ENCODE results near the gene GLP2R.

The GLP2R gene

GRCh38 chr17:9801505-9801904 is 24.2 kb upstream of the GLP2R start:
- Histone ChIP-seq H3K4me3 (ENCODE audit: low read length) (no peak overlapping the region), H3K27me3 (ENCODE audit: control insufficient read depth, insufficient read depth, low read length) (no peaks in the 10 kb centered on the region), H3K27ac (ENCODE audit: low read depth, low read length) (no peak overlapping the region), H3K36me3 (ENCODE audit: control insufficient read depth, insufficient read depth, low read length) (no peaks in the 10 kb centered on the region), H3K4me1 (ENCODE audit: control insufficient read depth, insufficient read depth, low read length) (no peaks in the 10 kb centered on the region), H3K9ac (ENCODE audit: low read length) (no peak overlapping the region)

- no peak overlapping the region for H3K27ac ChIP-seq (ENCODE audit: low read depth, low read length)
- no peak overlapping the region for H3K4me3 ChIP-seq (ENCODE audit: low read length)
- H3K27me3 ChIP-seq (ENCODE audit: control insufficient read depth, insufficient read depth, low read length), result no peaks in the 10 kb centered on the region
- no peak overlapping the region for H3K9ac ChIP-seq (ENCODE audit: low read length)
- no peaks in the 10 kb centered on the region for H3K36me3 ChIP-seq (ENCODE audit: control insufficient read depth, insufficient read depth, low read length)
- H3K4me1 ChIP-seq (ENCODE audit: control insufficient read depth, insufficient read depth, low read length), result no peaks in the 10 kb centered on the region
These were observed 23.4 kb upstream of the GLP2R start for GRCh38 chr17:9802294-9802693.

- Histone ChIP-seq H3K27me3 (ENCODE audit: control insufficient read depth, insufficient read depth, low read length) (no peaks in the 10 kb centered on the region), H3K4me1 (ENCODE audit: control insufficient read depth, insufficient read depth, low read length) (no peaks in the 10 kb centered on the region), H3K36me3 (ENCODE audit: control insufficient read depth, insufficient read depth, low read length) (no peaks in the 10 kb centered on the region), H3K27ac (ENCODE audit: low read depth, low read length) (no peak overlapping the region), H3K4me3 (ENCODE audit: low read length) (no peak overlapping the region), H3K9ac (ENCODE audit: low read length) (no peak overlapping the region)
These were observed 23.0 kb upstream of the GLP2R start for GRCh38 chr17:9802697-9803096.

- Histone ChIP-seq H3K27ac (ENCODE audit: low read depth, low read length) (no peak overlapping the region), H3K4me3 (ENCODE audit: low read length) (no peak overlapping the region), H3K9ac (ENCODE audit: low read length) (no peak overlapping the region), H3K27me3 (ENCODE audit: control insufficient read depth, insufficient read depth, low read length) (no peaks in the 10 kb centered on the region), H3K36me3 (ENCODE audit: control insufficient read depth, insufficient read depth, low read length) (no peaks in the 10 kb centered on the region), H3K4me1 (ENCODE audit: control insufficient read depth, insufficient read depth, low read length) (no peaks in the 10 kb centered on the region)
These were observed 20.0 kb upstream of the GLP2R start for GRCh38 chr17:9805769-9806168.

- H3K36me3 ChIP-seq (ENCODE audit: control insufficient read depth, insufficient read depth, low read length), result no peaks in the 10 kb centered on the region
These were observed 19.0 kb upstream of the GLP2R start for GRCh38 chr17:9806699-9807098.

GRCh38 chr17:9809409-9809808 is 16.3 kb upstream of the GLP2R start:
- no peaks in the 10 kb centered on the region for H3K36me3 ChIP-seq (ENCODE audit: control insufficient read depth, insufficient read depth, low read length)
- no peak overlapping the region for H3K9ac ChIP-seq (ENCODE audit: low read length)
- no peak overlapping the region for H3K4me3 ChIP-seq (ENCODE audit: low read length)
- no peak overlapping the region for H3K27ac ChIP-seq (ENCODE audit: low read depth, low read length)
- no peaks in the 10 kb centered on the region for H3K4me1 ChIP-seq (ENCODE audit: control insufficient read depth, insufficient read depth, low read length)
- no peaks in the 10 kb centered on the region for H3K27me3 ChIP-seq (ENCODE audit: control insufficient read depth, insufficient read depth, low read length)

More at GRCh38 chr17:9806699-9807098, 19.0 kb upstream of the GLP2R start:
- Histone ChIP-seq H3K9ac (ENCODE audit: low read length) (no peak overlapping the region), H3K27me3 (ENCODE audit: control insufficient read depth, insufficient read depth, low read length) (no peaks in the 10 kb centered on the region), H3K4me3 (ENCODE audit: low read length) (no peak overlapping the region), H3K27ac (ENCODE audit: low read depth, low read length) (no peak overlapping the region), H3K4me1 (ENCODE audit: control insufficient read depth, insufficient read depth, low read length) (no peaks in the 10 kb centered on the region)

GRCh38 chr17:9810100-9810949 is 15.4 kb upstream of the GLP2R start:
- Histone ChIP-seq H3K27ac (ENCODE audit: low read depth, low read length) (no peak overlapping the region), H3K4me1 (ENCODE audit: control insufficient read depth, insufficient read depth, low read length) (no peaks in the 10 kb centered on the region), H3K27me3 (ENCODE audit: control insufficient read depth, insufficient read depth, low read length) (no peaks in the 10 kb centered on the region), H3K36me3 (ENCODE audit: control insufficient read depth, insufficient read depth, low read length) (no peaks in the 10 kb centered on the region), H3K4me3 (ENCODE audit: low read length) (no peak overlapping the region), H3K9ac (ENCODE audit: low read length) (no peak overlapping the region)

- no peak overlapping the region for H3K27ac ChIP-seq (ENCODE audit: low read depth, low read length)
- H3K27me3 ChIP-seq (ENCODE audit: control insufficient read depth, insufficient read depth, low read length), result no peaks in the 10 kb centered on the region
- H3K9ac ChIP-seq (ENCODE audit: low read length), result no peak overlapping the region
These were observed 14.6 kb upstream of the GLP2R start for GRCh38 chr17:9811086-9811485.

GRCh38 chr17:9811537-9811936 is 14.2 kb upstream of the GLP2R start:
- Histone ChIP-seq H3K27me3 (ENCODE audit: control insufficient read depth, insufficient read depth, low read length) (no peaks in the 10 kb centered on the region), H3K36me3 (ENCODE audit: control insufficient read depth, insufficient read depth, low read length) (no peaks in the 10 kb centered on the region), H3K27ac (ENCODE audit: low read depth, low read length) (no peak overlapping the region), H3K4me1 (ENCODE audit: control insufficient read depth, insufficient read depth, low read length) (no peaks in the 10 kb centered on the region), H3K4me3 (ENCODE audit: low read length) (no peak overlapping the region), H3K9ac (ENCODE audit: low read length) (no peak overlapping the region)

More at GRCh38 chr17:9811086-9811485, 14.6 kb upstream of the GLP2R start:
- Histone ChIP-seq H3K4me1 (ENCODE audit: control insufficient read depth, insufficient read depth, low read length) (no peaks in the 10 kb centered on the region), H3K36me3 (ENCODE audit: control insufficient read depth, insufficient read depth, low read length) (no peaks in the 10 kb centered on the region), H3K4me3 (ENCODE audit: low read length) (no peak overlapping the region)

- no peaks in the 10 kb centered on the region for H3K4me1 ChIP-seq (ENCODE audit: control insufficient read depth, insufficient read depth, low read length)
- H3K9ac ChIP-seq (ENCODE audit: low read length), result no peak overlapping the region
- no peaks in the 10 kb centered on the region for H3K27me3 ChIP-seq (ENCODE audit: control insufficient read depth, insufficient read depth, low read length)
- H3K4me3 ChIP-seq (ENCODE audit: low read length), result no peak overlapping the region
- no peaks in the 10 kb centered on the region for H3K36me3 ChIP-seq (ENCODE audit: control insufficient read depth, insufficient read depth, low read length)
- no peak overlapping the region for H3K27ac ChIP-seq (ENCODE audit: low read depth, low read length)
These were observed 12.6 kb upstream of the GLP2R start for GRCh38 chr17:9813166-9813565.

- H3K36me3 ChIP-seq (ENCODE audit: control insufficient read depth, insufficient read depth, low read length), result no peaks in the 10 kb centered on the region
- no peak overlapping the region for H3K4me3 ChIP-seq (ENCODE audit: low read length)
- H3K27me3 ChIP-seq (ENCODE audit: control insufficient read depth, insufficient read depth, low read length), result no peaks in the 10 kb centered on the region
- no peaks in the 10 kb centered on the region for H3K4me1 ChIP-seq (ENCODE audit: control insufficient read depth, insufficient read depth, low read length)
- H3K27ac ChIP-seq (ENCODE audit: low read depth, low read length), result no peak overlapping the region
- H3K9ac ChIP-seq (ENCODE audit: low read length), result no peak overlapping the region
These were observed 11.3 kb upstream of the GLP2R start for GRCh38 chr17:9814337-9814945.

GRCh38 chr17:9816472-9816871 is 9.3 kb upstream of the GLP2R start:
- H3K4me3 ChIP-seq (ENCODE audit: low read length), result no peak overlapping the region
- H3K27ac ChIP-seq (ENCODE audit: low read depth, low read length), result no peak overlapping the region
- no peaks in the 10 kb centered on the region for H3K27me3 ChIP-seq (ENCODE audit: control insufficient read depth, insufficient read depth, low read length)
- H3K9ac ChIP-seq (ENCODE audit: low read length), result no peak overlapping the region
- H3K4me1 ChIP-seq (ENCODE audit: control insufficient read depth, insufficient read depth, low read length), result no peaks in the 10 kb centered on the region
- no peaks in the 10 kb centered on the region for H3K36me3 ChIP-seq (ENCODE audit: control insufficient read depth, insufficient read depth, low read length)

GRCh38 chr17:9817086-9817485 is 8.6 kb upstream of the GLP2R start:
- no peaks in the 10 kb centered on the region for H3K27me3 ChIP-seq (ENCODE audit: control insufficient read depth, insufficient read depth, low read length)

More at GRCh38 chr17:9817086-9817485, 8.6 kb upstream of the GLP2R start:
- Histone ChIP-seq H3K4me1 (ENCODE audit: control insufficient read depth, insufficient read depth, low read length) (no peaks in the 10 kb centered on the region), H3K36me3 (ENCODE audit: control insufficient read depth, insufficient read depth, low read length) (no peaks in the 10 kb centered on the region), H3K9ac (ENCODE audit: low read length) (no peak overlapping the region), H3K27ac (ENCODE audit: low read depth, low read length) (no peak overlapping the region), H3K4me3 (ENCODE audit: low read length) (no peak overlapping the region)
